GM21717 (cell line): ENCODE results near the gene PCDHA5.
"Not testable (repeated sequence)": the region's sequence is repeated elsewhere in the genome, so short reads cannot be mapped to it uniquely, and the experiment has no call there.

Experiments
- ATAC-seq: cut with Tn5 transposase; IDR thresholded peaks from one replicate; pipeline ENCODE4 v1.9.1; 2021; ENCODE audit warnings: mild to moderate bottlenecking, moderate library complexity; ENCODE audit not compliant: unreplicated experiment

The PCDHA5 gene

DNA sequence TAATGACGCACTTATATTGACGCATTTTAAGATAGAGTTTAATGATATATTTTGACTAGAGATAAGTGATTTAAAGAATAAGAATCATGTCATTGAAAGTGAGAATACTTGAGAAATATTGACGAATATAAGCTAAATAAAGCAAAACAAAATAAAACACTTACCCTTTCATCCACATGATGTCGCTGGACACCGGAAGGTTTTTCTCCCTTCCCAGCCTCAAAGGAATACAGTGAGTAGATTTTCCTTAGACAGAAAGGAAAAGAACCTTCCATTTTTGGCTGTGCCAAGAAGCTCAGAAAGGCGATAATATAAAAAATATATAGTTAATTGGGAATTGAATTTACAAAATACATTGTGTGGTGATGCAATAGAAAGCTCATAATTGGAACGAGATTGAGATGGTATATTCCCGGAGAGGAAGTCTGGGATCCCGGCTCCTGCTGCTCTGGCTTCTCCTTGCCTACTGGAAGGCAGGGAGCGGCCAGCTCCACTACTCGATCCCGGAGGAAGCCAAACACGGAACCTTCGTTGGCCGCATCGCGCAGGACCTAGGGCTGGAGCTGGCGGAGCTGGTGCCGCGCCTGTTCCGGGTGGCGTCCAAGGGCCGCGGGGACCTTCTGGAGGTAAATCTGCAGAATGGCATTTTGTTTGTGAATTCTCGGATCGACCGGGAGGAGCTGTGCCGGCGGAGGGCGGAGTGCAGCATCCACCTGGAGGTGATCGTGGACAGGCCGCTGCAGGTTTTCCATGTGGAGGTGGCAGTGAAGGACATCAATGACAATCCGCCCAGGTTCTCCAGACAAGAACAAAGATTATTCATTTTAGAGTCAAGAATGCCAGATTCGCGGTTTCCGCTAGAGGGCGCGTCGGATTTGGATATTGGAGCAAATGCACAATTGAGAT is at the start of gene PCDHA5:
Gene PCDHA5, plus strand, starts transcription at position 239 of the 906 bp plus-strand sequence.
- no peak for ATAC-seq

DNA sequence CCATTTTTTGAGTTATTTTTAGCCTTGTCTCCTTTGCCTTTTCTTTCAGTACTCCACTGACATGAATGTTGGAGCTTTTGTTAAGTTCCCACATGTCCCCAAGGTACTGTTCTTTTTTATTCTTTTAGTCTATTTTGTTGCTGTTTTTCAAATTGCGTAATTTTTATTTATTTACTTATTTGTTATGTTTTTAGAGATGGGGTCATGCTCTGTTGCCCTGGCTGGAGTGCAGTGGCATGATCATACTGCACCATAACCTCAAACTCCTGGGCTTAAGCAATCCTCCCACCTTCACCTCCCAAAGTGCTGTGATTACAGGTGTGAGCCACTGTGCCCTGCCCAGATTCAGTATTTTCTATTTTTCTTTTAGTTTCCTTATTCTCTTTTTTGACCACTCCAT is 40.9 kb upstream of the PCDHA5 start:
- no peak for ATAC-seq

DNA sequence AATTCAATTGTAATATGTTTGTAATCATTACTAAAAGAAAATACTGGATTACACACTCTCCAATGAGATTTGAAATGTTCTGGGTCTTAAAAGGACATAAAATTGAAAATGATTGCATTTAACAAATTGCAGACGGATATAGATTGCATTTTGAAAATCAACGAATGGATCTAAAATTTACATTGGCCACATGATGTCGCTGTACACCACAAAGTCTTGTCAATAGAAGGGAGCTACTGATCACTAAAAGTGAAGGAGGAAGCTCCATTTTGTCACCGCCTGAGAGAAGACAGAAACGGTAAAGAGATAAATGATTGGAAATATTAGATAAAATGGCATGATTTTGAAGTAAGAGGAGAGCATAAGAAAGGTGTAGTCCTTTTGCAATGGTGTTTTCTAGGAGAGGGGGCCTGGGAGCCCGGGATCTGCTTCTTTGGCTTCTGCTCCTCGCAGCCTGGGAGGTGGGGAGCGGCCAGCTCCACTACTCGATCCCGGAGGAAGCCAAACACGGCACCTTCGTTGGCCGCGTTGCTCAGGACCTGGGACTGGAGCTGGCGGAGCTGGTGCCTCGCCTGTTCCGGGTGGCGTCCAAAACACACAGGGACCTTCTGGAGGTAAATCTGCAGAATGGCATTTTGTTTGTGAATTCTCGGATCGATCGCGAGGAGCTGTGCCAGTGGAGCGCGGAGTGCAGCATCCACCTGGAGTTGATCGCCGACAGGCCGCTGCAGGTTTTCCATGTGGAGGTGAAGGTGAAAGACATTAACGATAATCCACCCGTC is 35.3 kb upstream of the PCDHA5 start, which contains the start of gene PCDHA1:
Gene PCDHA1, plus strand, starts transcription at position 236 of the 782 bp plus-strand sequence.
- ATAC-seq, result no peak

DNA sequence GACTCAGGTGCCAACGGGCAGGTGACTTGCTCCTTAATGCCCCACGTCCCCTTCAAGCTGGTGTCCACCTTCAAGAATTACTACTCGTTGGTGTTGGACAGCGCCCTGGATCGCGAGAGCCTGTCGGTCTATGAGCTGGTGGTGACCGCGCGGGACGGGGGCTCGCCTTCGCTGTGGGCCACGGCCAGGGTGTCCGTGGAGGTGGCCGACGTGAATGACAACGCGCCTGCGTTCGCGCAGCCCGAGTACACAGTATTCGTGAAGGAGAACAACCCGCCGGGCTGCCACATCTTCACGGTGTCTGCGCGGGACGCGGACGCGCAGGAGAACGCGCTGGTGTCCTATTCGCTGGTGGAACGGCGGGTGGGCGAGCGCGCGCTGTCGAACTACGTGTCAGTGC is 34.0 kb upstream of the PCDHA5 start:
- not testable (repeated sequence) for ATAC-seq

DNA sequence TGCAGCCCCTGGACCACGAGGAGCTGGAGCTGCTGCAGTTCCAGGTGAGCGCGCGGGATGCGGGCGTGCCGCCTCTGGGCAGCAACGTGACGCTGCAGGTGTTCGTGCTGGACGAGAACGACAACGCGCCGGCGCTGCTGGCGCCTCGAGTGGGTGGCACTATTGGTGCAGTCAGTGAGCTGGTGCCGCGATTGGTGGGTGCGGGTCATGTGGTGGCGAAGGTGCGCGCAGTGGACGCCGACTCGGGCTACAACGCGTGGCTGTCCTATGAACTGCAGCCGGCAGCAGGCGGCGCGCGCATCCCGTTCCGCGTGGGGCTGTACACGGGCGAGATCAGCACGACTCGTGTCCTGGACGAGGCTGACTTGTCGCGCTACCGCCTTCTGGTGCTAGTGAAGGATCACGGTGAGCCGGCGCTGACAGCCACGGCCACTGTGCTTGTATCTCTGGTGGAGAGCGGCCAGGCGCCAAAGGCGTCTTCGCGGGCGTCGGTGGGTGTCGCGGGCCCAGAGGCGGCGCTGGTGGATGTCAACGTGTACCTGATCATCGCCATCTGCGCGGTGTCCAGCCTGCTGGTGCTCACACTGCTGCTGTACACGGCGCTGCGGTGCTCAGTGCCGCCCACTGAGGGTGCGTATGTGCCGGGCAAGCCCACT is 33.4 kb upstream of the PCDHA5 start:
- not testable (repeated sequence) for ATAC-seq

DNA sequence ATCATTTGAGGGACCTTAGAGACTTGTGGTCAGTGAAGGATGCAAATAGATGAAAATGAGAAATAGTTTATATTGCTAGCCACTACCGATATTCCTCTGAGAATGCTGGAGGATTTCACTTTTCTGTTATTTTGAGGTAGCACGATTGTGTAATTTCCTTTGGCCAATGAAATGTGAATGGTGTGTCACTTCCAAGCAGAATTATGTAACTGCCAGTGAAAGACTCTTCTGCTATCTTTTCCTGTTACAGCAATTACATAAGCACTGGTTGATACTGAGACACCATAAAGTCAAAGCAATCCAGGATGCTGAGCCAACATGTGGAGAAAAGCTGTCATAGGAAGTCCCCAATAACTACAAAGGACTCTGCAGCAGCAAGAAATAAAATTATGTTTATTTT is 30.3 kb upstream of the PCDHA5 start:
- ATAC-seq, result no peak

DNA sequence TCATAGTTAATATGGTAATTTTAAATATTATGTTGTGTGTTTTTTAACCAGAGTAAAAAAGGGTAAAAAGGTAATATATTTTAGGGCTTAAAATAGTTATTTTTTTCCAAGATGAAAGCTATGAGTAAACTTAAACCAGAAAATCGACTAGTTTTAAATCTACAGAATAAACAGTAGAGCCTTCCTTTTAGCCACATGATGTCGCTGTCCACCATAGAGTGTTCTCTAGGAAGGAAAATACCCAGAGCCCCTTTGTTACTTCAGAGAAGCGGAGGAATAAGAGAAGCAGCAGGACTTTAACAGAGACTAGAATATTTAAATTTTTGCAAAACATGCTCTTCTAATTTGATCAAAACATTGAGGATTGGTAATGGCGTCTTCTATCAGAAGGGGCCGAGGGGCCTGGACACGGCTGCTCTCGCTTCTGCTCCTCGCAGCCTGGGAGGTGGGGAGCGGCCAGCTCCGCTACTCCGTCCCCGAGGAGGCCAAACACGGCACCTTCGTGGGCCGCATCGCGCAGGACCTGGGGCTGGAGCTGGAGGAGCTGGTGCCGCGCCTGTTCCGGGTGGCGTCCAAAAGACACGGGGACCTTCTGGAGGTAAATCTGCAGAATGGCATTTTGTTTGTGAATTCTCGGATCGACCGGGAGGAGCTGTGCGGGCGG is 26.7 kb upstream of the PCDHA5 start, which contains the start of gene PCDHA2:
Gene PCDHA2, plus strand, starts transcription at position 258 of the 664 bp plus-strand sequence.
- no peak for ATAC-seq

DNA sequence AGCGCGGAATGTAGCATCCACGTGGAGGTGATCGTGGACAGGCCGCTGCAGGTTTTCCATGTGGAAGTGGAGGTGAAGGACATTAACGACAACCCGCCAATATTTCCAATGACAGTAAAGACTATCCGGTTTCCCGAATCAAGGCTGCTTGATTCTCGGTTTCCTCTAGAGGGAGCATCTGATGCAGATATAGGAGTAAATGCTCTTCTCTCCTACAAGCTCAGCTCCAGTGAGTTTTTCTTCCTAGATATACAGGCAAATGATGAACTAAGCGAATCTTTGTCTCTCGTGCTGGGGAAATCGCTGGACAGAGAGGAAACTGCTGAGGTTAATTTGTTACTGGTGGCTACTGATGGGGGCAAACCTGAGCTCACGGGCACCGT is 26.2 kb upstream of the PCDHA5 start:
- ATAC-seq, result no peak

DNA sequence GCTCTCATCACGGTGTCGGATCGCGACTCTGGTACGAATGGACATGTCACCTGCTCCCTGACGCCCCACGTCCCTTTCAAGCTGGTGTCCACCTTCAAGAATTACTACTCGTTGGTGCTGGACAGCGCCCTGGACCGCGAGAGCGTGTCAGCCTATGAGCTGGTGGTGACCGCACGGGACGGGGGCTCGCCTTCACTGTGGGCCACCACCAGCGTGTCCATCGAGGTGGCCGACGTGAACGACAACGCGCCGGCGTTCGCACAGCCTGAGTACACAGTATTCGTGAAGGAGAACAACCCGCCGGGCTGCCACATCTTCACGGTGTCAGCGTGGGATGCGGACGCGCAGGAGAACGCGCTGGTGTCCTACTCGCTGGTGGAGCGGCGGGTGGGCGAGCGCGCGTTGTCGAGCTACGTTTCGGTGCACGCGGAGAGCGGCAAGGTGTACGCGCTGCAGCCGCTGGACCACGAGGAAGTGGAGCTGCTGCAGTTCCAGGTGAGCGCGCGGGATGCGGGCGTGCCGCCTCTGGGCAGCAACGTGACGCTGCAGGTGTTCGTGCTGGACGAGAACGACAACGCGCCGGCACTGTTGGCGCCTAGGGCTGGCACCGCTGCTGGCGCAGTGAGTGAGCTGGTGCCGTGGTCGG is 25.2 kb upstream of the PCDHA5 start:
- not testable (repeated sequence) for ATAC-seq

DNA sequence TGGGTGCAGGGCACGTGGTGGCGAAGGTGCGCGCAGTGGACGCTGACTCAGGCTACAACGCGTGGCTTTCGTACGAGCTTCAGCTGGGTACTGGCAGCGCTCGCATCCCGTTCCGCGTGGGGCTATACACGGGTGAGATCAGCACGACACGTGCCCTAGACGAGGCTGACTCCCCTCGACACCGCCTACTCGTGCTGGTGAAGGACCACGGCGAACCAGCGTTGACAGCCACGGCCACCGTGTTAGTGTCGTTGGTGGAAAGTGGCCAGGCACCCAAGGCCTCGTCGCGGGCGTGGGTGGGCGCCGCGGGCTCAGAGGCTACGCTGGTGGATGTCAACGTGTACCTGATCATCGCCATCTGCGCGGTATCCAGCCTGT is 24.7 kb upstream of the PCDHA5 start:
- ATAC-seq, result no peak

DNA sequence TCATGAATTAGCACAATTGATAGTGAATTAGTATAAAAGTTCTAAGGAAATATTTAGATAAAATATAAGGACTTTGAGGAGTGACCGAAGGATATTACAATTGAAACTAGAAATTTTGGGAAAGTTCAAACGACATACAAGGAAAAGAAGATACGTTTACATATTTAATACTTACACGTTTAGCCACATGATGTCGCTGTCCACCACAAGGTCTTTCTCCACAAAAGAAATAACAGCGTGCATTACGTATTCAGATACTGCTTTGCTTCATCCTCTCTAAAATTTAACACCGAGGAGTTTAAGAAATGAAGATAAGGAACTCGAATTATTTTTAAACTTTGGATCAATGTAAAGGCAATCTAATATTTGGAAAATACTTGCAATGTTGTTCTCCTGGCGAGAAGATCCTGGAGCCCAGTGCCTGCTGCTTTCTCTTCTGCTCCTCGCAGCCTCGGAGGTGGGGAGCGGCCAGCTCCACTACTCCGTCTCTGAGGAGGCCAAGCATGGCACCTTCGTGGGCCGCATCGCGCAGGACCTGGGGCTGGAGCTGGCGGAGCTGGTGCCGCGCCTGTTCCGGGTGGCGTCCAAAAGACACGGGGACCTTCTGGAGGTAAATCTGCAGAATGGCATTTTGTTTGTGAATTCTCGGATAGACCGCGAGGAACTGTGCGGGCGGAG is 20.5 kb upstream of the PCDHA5 start, which contains the start of gene PCDHA3:
Gene PCDHA3, plus strand, starts transcription at position 242 of the 678 bp plus-strand sequence.
- ATAC-seq, result no peak

DNA sequence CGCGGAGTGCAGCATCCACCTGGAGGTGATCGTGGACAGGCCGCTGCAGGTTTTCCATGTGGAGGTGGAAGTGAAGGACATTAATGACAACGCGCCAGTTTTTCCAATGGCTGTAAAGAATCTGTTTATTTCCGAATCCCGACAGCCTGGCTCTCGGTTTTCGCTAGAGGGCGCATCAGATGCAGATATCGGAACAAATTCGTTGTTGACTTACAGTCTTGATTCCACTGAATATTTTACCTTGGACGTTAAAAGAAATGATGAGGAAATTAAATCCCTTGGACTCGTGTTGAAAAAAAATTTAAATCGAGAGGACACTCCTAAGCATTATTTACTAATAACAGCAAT is 19.9 kb upstream of the PCDHA5 start:
- no peak for ATAC-seq

DNA sequence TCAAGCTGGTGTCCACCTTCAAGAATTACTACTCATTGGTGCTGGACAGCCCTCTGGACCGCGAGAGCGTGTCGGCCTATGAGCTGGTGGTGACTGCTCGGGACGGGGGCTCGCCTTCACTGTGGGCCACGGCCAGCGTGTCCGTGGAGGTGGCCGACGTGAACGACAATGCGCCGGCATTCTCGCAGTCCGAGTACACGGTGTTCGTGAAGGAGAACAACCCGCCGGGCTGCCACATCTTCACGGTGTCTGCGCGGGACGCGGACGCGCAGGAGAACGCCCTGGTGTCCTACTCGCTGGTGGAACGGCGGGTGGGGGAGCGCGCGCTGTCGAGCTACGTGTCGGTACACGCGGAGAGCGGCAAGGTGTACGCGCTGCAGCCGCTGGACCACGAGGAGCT is 19.0 kb upstream of the PCDHA5 start:
- ATAC-seq, result not testable (repeated sequence)

DNA sequence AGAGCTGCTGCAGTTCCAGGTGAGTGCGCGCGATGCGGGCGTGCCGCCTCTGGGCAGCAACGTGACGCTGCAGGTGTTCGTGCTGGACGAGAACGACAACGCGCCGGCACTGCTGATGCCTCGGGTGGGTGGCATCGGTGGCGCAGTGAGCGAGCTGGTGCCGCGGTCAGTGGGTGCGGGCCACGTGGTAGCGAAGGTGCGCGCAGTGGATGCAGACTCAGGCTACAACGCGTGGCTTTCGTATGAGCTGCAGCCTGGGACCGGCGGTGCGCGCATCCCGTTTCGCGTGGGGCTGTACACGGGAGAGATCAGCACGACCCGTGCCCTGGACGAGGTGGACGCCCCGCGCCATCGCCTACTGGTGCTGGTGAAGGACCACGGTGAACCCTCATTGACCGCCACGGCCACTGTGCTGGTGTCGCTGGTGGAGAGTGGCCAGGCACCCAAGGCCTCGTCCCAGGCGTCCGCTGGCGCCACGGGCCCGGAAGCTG is 18.6 kb upstream of the PCDHA5 start:
- ATAC-seq, result no peak

DNA sequence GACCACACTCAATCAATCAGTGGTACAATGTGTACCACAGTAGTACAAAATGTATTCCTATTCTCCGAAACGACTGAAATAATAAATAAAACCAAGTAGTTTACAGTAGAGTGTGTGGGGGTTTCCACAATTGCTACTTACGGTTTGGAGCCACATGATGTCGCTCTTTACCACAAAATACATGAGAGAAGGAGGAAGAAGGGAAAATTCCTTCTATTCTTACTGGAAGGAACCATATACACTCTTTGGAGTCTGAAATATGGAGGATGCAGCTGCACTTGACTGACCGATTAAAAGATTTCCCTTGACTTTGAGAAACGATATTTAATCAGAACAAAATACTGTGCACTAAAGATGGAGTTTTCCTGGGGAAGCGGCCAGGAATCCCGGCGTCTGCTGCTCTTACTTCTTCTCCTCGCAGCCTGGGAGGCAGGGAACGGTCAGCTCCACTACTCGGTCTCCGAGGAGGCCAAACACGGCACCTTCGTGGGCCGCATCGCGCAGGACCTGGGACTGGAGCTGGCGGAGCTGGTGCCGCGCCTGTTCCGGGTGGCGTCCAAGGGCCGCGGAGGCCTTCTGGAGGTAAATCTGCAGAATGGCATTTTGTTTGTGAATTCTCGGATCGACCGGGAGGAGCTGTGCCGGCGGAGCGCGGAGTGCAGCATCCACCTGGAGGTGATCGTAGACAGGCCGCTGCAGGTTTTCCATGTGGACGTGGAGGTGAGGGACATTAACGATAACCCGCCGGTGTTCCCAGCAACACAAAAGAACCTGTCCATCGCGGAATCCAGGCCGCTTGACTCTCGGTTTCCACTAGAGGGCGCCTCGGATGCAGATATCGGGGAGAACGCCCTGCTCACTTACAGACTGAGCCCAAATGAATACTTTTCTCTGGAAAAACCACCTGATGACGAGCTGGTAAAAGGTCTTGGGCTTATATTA is 14.3 kb upstream of the PCDHA5 start, which contains the start of gene PCDHA4:
Gene PCDHA4, plus strand, starts transcription at position 235 of the 942 bp plus-strand sequence.
- no peak for ATAC-seq

DNA sequence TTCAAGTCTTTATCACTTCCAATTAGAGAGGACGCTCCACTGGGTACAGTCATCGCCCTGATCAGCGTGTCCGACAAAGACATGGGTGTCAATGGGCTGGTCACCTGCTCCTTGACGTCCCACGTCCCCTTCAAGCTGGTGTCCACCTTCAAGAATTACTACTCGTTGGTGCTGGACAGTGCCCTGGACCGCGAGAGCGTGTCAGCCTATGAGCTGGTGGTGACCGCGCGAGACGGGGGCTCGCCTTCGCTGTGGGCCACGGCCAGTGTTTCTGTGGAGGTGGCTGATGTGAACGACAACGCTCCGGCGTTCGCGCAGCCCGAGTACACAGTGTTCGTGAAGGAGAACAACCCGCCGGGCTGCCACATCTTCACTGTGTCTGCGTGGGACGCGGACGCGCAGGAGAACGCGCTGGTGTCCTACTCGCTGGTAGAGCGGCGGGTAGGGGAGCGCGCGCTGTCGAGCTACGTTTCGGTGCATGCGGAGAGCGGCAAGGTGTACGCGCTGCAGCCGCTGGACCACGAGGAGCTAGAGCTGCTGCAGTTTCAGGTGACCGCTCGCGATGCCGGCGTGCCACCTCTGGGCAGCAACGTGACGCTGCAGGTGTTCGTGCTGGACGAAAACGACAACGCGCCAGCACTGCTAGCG is 13.0 kb upstream of the PCDHA5 start:
- not testable (repeated sequence) for ATAC-seq

DNA sequence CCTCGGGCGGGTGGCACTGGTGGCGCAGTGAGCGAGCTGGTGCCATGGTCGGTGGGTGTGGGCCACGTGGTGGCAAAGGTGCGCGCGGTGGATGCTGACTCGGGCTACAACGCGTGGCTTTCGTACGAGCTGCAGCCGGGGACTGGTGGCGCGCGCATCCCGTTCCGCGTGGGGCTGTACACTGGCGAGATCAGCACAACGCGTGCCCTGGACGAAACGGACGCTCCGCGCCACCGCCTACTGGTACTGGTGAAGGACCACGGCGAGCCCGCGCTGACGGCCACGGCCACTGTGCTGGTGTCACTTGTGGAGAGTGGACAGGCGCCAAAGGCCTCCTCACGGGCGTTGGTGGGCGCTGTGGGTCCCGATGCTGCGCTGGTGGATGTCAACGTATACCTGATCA is 12.5 kb upstream of the PCDHA5 start:
- no peak for ATAC-seq

DNA sequence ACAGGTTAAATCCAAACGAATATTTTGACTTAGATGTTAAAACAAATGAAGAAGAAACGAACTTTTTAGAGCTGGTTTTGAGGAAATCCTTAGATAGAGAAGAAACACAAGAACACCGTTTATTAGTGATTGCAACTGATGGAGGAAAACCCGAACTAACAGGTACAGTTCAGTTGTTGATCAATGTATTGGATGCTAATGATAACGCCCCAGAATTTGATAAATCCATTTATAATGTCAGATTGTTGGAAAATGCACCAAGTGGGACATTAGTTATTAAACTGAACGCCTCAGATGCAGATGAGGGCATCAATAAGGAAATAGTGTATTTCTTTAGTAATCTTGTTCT is 842 bp downstream of the PCDHA5 start:
- no peak for ATAC-seq
